HUDEP-2 (cell line): Measurements from ENCODE around the gene PPP4R2.
A peak's percentile ranks its signal among the peaks of the same experiment; 100 is the strongest.

ENCODE experiments used
- DNase-seq, 76 experiments: peaks; one replicate each; lab custom pipeline; 2025; ENCODE audit not compliant: unreplicated experiment in 76 of 76; lab: John Stamatoyannopoulos, UW

Gene PPP4R2

GRCh38 chr3:73021301-73021835 lies 24.8 kb downstream of the PPP4R2 start:
- DNase-seq, result no peak

DNA sequence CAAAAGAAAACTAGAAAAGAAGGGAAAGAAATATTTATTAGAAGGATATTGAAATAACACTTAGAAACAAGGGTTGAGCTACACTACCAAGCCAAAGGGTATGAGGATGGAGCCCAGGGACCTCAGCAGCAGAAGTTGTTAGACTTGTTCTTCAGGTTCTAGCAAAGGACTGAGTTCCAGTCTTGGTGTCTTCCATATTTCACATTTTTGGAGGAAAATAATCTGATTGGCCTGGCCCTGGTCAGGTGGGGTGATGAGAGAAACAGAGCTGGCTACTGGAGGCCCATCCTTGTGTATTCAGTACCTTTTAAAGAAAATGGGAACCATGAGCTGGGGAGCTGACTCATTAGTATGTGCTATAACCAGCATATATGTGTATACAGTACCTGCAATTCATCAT lies 28.2 kb downstream of the PPP4R2 start:
- DNase-seq, result no peak

- no peak for DNase-seq
Measured at GRCh38 chr3:73026111-73026759, 29.6 kb downstream of the PPP4R2 start.

DNA sequence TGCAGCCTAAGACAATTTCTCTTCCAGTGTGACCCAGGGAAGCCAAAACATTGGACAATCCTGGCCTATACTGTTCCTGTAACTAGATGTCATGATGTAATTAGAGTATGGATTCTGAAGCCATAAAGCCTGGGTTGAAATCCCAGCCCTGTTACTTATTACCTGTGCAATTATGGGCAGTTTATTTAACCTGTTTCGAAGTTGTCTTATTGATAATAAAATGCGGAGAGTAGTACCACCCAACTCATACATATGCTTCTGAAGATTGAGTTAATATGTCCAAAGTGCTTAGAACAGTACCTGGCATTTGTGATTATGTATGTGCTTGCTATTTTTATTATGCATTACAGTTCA lies 30.1 kb downstream of the PPP4R2 start:
- DNase-seq, result no peak

GRCh38 chr3:73028803-73029202 lies 32.2 kb downstream of the PPP4R2 start:
- DNase-seq, result no peak

- DNase-seq, result no peak
Measured at GRCh38 chr3:73029321-73029796, 32.7 kb downstream of the PPP4R2 start.

DNA sequence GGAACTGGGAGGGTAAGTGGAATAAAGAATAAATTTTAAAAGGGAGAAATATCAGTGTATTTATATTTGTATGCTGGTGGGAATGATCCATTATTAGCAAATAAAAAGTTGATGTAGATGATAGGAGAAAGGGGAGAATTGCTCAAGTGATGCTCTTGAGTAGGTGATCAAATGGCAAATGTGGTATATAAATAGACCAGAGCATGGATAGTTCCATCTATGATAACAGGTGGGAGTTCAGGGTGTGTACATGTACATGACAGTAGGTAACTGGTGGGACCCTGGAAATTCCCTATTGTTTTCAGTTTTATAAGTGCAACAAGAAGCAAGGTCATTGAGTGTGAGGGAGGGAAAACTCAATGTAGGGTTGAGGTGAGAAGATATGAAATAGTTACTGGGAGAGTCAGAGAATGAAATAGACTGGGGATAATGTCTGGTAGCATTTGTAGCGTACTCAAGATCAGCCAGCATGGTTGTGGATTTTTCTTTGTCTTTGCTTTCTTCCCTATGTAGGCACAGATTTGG lies 33.5 kb downstream of the PPP4R2 start:
- DNase-seq, result no peak

DNA sequence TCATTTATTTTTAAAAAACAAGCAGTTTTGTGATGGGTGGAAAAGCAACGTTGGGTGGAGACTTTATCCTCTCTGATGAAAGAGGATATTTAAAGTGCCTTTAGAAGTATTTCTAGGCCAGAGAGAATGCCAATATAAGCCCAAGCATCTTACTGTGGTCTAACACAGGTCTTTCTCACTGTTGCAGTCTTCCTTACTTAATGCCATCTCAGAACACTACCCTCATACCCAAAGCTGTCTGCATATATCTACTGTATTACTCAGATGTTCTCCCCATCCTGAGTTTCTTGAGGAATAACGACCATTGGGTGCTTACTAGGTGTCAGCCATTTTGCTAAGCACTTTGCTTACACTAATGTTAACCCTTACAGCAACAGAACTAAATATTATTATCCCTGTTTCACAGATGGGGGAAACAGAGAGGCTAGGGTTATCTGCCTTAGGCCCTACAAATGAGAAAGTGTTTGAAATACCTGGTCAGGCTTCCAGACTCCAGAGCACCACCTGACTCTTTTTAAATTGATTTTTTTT lies 35.0 kb downstream of the PPP4R2 start:
- DNase-seq, result no peak

DNA sequence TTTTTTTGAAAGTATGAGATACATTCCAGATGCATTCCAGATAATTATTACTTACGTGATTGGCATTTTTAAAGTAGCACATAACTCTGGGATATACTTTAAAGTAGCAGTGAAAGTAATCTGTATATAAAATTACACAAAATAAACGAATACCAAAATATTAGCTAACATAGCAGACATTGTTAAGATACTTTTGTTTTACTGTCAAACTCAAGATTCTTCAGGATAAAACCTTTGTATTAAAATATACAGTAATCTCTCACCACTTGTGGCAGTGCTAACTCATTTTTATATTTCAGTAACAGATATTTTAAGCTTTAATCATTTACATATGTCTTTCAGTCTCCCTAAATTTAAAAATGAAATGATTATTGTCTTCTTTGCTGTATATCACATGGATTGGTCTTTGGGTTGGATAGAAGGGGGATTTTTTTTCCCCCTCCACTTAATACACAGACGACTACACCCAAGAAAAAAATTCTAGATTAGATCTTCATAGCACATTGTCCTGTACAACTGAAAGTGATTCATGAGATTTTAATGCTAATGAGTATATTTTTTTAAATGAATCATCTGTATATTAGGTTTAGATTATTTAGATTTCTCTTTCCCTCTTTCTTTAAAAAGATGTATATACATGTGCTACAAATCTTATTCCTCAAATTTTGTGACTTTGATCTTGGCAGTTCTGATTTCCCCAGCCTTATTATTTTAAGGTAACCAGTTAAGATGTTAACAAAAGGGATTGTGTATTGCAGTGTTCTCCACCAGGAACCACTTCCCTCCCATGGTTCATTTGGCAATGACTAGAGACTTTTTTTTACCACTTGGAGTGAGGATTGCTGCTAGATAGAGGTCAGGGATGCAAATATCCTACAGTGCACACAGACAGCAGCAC lies 40.3 kb downstream of the PPP4R2 start:
- DNase-seq, result no peak

DNA sequence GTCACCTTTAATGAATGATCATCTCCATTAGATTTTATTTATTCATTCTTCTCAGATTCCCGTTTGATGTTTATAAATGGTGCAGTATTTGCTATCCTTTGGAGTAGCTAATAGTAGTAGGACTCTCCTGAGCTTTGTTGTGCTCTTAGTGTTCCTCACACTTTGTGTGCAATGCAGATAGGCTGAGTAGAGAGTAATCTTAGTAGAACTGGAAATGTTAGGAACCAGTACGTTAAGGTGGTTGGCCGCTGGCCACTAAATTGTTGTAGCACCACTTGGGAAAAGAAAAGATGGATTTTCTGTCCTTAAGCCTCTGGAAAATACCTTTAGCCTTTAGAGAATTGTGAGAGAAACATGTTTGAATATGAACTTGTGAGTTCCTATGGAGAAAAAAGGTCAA lies 44.9 kb downstream of the PPP4R2 start:
- no peak for DNase-seq

DNA sequence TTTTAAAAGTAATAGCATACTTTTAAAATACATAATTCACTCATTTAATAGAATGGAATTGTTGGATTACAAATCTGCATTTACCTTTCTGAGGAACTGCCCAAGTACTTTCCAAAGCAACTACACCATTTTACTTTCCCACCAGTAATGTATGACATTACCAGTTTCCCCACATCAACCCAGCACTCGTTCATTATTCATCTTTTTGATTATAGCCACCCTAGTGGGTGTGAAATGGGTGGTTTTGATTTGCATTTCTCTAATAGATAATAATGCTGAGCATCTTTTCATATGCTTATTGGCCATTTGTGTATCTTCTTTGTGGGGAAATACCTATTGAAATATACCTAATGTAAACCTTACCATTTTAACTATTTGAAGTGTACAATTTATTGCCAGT lies 46.8 kb downstream of the PPP4R2 start:
- DNase-seq, result no peak

DNA sequence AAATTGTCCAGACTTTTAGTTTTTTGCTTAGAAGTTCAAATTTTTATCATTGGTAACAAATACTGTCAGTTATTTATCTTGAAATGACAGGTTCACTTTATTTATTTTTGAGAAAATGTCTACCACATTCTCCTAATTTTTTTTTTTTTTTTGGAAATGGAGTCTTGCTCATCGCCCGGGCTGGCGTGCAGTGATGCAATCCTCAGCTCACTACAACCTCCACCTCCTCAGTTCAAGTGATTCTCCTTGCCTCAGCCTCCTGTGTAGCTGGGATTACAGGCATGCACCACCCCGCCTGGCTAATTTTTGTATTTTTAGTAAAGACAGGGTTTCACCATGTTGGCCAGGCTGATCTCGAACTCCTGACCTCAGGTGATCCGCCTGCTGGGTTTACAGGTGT lies 48.8 kb downstream of the PPP4R2 start:
- DNase-seq, result no peak

DNA sequence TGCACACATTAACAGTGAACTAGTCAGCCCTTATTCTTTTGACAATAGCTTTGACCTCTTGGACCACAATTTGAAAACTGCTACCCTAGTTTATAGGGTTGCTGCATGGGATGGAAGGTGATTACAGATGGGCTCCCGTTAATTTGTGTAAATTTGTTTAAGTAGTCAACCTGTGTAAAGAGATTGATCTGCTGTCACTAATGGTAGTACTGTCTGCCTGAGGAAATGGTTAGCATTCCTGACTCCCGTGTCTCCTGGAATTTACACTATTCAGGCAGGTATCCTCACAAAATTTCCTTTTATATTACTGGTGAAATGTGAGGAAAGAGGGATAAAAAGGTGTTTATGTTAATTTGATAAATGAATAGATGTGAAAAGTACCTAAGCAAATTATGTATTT lies 49.6 kb downstream of the PPP4R2 start:
- DNase-seq, result no peak

DNA sequence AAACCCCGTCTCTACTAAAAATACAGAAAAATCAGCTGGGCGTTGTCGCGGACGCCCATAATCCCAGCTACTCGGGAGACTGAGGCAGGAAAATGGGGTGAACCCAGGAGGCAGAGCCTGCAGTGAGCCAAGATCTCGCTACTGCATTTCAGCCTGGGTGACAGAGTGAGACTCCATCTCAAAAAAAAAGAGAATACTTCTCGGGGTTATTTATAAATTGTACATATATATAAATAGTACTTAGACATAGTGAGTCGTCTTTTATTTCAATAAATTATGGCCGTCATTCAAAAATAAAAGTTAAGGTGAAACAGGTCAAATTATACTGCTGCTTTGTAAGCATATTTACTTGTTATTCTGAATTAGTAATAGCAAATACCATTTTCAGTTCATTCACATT lies 52.7 kb downstream of the PPP4R2 start:
- no peak for DNase-seq

GRCh38 chr3:73052857-73053256 lies 56.2 kb downstream of the PPP4R2 start:
- no peak for DNase-seq

DNA sequence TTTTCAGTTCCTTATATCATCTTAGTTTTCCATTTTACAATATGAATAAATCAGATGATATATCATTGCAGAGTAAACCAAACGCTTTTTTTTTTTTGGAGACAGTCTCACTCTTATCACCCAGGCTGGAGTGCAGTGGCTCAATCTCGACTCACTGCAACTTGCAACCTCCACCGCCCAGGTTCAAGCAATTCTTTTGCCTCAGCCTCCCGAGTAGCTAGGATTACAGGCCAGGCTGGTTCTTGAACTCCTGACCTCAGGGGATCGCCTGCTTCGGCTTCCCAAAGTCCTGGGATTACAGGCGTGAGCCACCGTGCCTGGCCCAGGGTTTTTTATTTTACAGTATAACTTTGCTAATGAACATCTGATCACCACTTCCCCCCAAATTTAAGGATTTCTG lies 59.0 kb downstream of the PPP4R2 start:
- peak in 2 of 76 experiments; percentile 5 to 10 for DNase-seq

- peak in 7 of 76 experiments; percentile 5 to 26 (median 9) for DNase-seq
Measured at GRCh38 chr3:73056014-73056844, 59.6 kb downstream of the PPP4R2 start.

DNA sequence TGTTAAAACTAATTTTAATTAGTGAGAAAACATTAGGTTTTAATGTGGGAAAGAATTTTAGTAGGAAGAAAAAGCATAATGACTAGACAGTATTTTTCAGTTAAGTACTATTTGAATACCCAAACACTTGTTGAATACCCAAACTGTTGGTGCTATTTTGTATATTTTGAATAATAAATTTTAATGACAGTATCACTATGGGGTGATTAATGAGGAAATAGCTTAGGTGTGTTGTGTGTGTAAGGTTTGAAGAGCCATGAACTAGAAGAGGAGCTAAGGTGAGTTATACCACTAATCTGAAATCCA lies 60.2 kb downstream of the PPP4R2 start:
- DNase-seq, result no peak

GRCh38 chr3:73060302-73060723 lies 63.7 kb downstream of the PPP4R2 start:
- no peak for DNase-seq

DNA sequence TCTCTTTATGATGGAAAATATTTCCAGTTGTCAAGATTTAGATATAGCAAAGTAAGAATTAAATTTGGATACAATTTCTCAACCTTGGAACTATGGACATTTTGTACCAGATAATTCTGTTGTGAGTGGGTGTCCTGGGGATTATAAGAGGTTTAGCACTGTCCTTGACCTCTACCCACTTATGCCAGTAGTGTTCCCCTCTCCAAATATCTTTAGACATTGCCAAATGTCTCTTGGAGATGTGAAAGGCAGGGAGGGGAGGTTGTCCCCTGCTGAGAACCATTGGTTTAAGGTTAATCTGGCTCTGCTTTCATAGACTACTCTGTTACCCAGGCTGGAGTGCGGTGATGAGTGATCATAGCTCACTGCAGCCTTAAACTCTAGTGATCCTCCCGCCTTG lies 64.8 kb downstream of the PPP4R2 start, which contains the start of gene EBLN2:
EBLN2 (plus strand) TSS at position 244 of the 400 bp plus-strand sequence. CDS start 423 bp downstream, outside the sequence.
- no peak for DNase-seq
